Esophagus squamous epithelium (tissue), 4 donors: ENCODE results near the gene IFNGR1.

ENCODE experiments used
- CTCF ChIP-seq, 6 experiments: fragments of 450-650 bp in 4 of 6; fragments of 200-600 bp in 2 of 6; sonication (generic) in 2 of 6; IDR thresholded peaks; one replicate each; pipeline ENCODE4 v1.5.1; 2016 to 2019; ENCODE audit warnings: antibody characterized with exemption in 6 of 6, mild to moderate bottlenecking in 4 of 6, moderate library complexity in 4 of 6
- POLR2A ChIP-seq, 4 donors: fragments of 450-650 bp; IDR thresholded peaks; one replicate each; pipeline ENCODE4 v1.6.1; 2017; ENCODE audit warnings: antibody characterized with exemption in 4 of 4, mild to moderate bottlenecking in 4 of 4, moderate library complexity in 3 of 4

- TF ChIP-seq POLR2A (IDR thresholded peaks at IDR 0.05) (no peak), CTCF (IDR thresholded peaks at IDR 0.05) (no peak)
Measured at GRCh38 chr6:137171824-137172733, 47.1 kb downstream of the IFNGR1 start.
